ENCODE results near the gene ALKAL2.

DNA sequence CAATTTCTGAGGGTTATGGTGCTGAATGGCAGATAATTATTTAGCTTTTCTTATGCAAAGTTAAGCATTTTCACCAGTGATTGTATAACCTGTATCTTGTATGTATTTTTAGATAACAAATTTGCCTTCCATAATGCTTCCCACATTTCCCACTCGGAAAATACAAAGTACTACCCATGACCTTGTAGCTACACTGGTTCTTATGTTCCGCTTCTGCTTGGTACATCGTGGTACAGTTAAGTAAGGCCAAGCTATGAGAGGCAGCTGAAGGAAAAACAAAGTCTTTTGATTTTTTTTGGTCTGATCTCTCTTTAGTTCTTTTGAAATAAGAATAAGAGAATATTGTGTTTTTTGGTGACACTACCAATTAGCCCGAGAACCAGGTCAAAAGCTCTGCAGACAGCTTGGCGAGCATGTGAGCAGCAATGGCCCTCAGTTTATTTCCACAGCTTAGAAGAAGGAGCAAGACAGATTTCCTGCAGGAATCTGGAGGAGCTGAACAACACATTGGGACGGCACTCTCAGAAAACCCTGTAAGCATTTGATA lies 50.8 kb downstream of the ALKAL2 start:
- TF ChIP-seq CTCF (IDR thresholded peaks at IDR 0.05), result no peak
- TF ChIP-seq POLR2A (IDR thresholded peaks at IDR 0.05), result no peak
